IgD-negative memory B cell (primary cell): Measurements from ENCODE around the gene OR10C1. TPM values are rescaled to one million over a fixed set of nuclear protein-coding genes. Genes with fewer than 3 reads are reported as not detected.

Experiments
- H3K27ac Mint-ChIP-seq, 3 donors: one replicate each; pipeline ENCODE4 v1.8.0; 2020 to 2022; ENCODE audit warnings: mild to moderate bottlenecking in 3 of 3, mixed read lengths in 3 of 3, moderate library complexity in 1 of 3
- H3K27me3 Mint-ChIP-seq: one replicate; pipeline ENCODE4 v1.8.0; 2021; ENCODE audit warnings: mixed read lengths
- H3K36me3 Mint-ChIP-seq: one replicate; pipeline ENCODE4 v1.8.0; 2020; ENCODE audit warnings: mild to moderate bottlenecking, mixed read lengths
- H3K4me1 Mint-ChIP-seq, 3 donors: one replicate each; pipeline ENCODE4 v1.8.0; 2020 to 2022; ENCODE audit warnings: mixed read lengths in 3 of 3, mild to moderate bottlenecking in 1 of 3
- H3K4me3 Mint-ChIP-seq, 4 donors: one replicate each; pipeline ENCODE4 v1.8.0; 2020 to 2022; ENCODE audit warnings: mild to moderate bottlenecking in 4 of 4, mixed read lengths in 4 of 4, moderate library complexity in 3 of 4
- H3K9me3 Mint-ChIP-seq, 3 donors: one replicate each; pipeline ENCODE4 v1.8.0; 2020 to 2021; ENCODE audit warnings: mixed read lengths in 3 of 3, mild to moderate bottlenecking in 1 of 3
- polyA plus RNA-seq: library from polyadenylated mRNA; unstranded; fragments of 300-500 nt; fragmentation: Illumina TruSeq; gene quantifications from one replicate; pipeline ENCODE4 v1.2.3, GENCODE V29; 2021

OR10C1 gene
- polyA plus RNA-seq, 1 donor from 2014 or later, result not detected

DNA sequence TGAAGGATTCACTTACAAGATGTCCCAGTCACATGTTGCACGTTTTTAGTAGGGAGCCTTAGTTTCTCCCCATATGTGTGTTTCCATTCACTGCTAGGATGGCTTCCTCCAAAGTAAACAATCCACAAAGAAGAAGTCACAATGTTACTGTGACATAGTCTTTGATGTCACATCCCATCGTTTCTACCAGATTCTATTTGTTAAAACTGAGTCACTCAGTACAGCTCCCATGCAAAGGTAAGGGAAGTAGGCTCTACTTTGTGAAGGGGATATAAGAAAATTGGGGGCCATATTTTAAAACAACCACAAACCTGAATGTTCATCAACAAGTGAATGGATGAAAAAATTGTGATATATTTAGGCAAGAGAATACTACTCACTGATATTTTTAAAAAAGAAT, 17.9 kb downstream of the OR10C1 start, which contains the start of the genes OR11A1 and OR2H1:
Gene OR11A1 (minus strand): TSS at position 101 of the 400 bp plus-strand sequence. CDS start 29,430 bp downstream, outside the sequence.
Gene OR2H1 (plus strand): TSS at position 185 of the 400 bp plus-strand sequence. CDS start 4,615 bp downstream, outside the sequence.
- no peaks in the 10 kb centered on the region for H3K36me3 Mint-ChIP-seq
- H3K9me3 Mint-ChIP-seq, result no peaks in the 10 kb centered on the region
- H3K27me3 Mint-ChIP-seq, result peaks cover 2% of the 10 kb centered on the region
- H3K4me3 Mint-ChIP-seq, result no peak within 1 kb of the TSS
- H3K27ac Mint-ChIP-seq, result peak within 1 kb of the TSS in 1 of 3 donors; percentile 3
- no peaks in the 10 kb centered on the region for H3K4me1 Mint-ChIP-seq

DNA sequence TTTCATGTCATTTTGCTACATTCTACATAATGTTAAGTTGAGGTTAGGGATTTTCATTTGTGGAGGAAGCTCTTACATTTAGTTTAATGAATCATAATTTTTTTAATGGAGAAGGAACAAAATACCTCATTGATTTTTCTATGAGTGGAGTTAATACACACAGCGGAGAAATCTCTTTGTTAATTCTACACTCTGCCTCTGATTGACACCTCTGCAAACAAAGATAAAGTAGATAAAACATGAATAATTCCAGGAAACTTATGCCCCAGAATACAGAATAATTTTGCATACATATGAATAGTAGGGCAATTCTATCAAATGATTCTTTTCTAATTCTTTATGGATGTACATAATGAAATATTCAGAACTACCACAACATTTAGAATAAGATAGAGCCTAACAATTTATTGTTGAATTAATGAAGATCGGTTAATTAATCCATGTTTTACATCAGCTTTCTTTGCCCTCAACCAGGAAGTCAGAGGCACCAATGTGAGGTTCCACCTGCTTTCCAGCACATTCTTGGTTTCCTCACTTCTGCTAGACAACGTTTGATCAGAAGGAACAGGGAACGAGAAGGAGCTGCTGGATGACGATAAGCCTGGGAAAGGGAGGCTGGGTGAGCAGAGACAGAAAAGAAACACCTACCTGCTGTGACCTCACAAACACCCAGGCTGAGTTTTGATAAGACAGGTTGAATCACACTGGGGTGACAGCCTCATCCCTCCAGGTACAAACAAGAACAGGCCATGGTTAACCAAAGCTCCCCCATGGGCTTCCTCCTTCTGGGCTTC, 22.1 kb downstream of the OR10C1 start:
- Mint-ChIP-seq H3K27me3 (peaks cover 6% of the 10 kb centered on the region), H3K4me3 (no peak overlapping the region), H3K4me1 (no peaks in the 10 kb centered on the region), H3K27ac (no peak overlapping the region), H3K36me3 (no peaks in the 10 kb centered on the region), H3K9me3 (no peaks in the 10 kb centered on the region)

GRCh38 chr6:29462022-29462421, 22.9 kb downstream of the OR10C1 start:
- peak overlapping the region in 1 of 3 donors; percentile 26 for H3K27ac Mint-ChIP-seq
- H3K36me3 Mint-ChIP-seq, result no peaks in the 10 kb centered on the region
- no peak overlapping the region for H3K4me3 Mint-ChIP-seq
- H3K4me1 Mint-ChIP-seq, result no peaks in the 10 kb centered on the region
- H3K9me3 Mint-ChIP-seq, result no peaks in the 10 kb centered on the region
- peaks cover 7% of the 10 kb centered on the region for H3K27me3 Mint-ChIP-seq

- Mint-ChIP-seq H3K27me3 (peaks cover 16% of the 10 kb centered on the region), H3K9me3 (no peaks in the 10 kb centered on the region)
Measured at GRCh38 chr6:29465279-29465678, 26.2 kb downstream of the OR10C1 start.

DNA sequence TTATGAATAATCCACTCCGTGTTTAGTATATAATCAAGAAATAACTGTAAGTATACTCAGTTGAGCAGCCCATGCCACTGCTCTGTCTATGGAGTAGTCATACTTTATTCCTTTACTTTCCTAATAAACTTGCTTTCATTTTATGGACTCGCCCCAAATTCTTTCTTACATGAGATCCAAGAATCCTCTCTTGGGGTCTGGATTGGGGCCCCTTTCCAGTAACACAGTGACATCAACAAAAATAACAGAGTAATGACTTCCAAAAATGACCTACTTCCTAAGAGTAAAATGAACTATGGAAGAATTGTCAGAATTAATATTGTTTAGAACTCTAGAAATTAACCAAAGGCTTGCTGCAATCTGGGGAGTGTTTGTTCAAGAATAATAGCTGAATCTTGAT, 26.7 kb downstream of the OR10C1 start:
- H3K4me1 Mint-ChIP-seq, result no peaks in the 10 kb centered on the region
- peaks cover 3% of the 10 kb centered on the region for H3K36me3 Mint-ChIP-seq
- H3K27me3 Mint-ChIP-seq, result peaks cover 16% of the 10 kb centered on the region
- H3K4me3 Mint-ChIP-seq, result no peak overlapping the region
- no peak overlapping the region for H3K27ac Mint-ChIP-seq
- H3K9me3 Mint-ChIP-seq, result no peaks in the 10 kb centered on the region

More at GRCh38 chr6:29465279-29465678, 26.2 kb downstream of the OR10C1 start:
- peaks cover 3% of the 10 kb centered on the region for H3K36me3 Mint-ChIP-seq
- H3K4me1 Mint-ChIP-seq, result no peaks in the 10 kb centered on the region
- no peak overlapping the region for H3K27ac Mint-ChIP-seq
- no peak overlapping the region for H3K4me3 Mint-ChIP-seq

DNA sequence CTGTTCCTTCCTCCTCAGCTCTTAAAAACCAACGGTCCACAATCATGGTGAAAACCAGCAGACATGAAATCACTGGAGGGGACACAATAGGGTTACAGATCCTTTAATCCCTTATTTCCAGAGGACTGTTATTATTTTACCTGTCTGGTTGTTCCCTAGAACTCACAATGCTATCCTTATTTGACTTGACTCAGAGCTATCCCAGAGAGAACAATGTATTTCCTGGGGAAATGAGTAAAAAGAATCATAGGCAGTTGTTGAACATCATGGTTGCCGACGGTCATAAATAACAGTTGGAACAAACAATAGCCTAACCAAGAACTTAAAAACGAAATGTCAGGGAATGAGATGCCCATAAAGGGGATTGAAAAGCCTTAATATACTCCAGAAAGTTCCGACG, 27.1 kb downstream of the OR10C1 start:
- H3K27me3 Mint-ChIP-seq, result peaks cover 16% of the 10 kb centered on the region
- no peak overlapping the region for H3K27ac Mint-ChIP-seq
- no peaks in the 10 kb centered on the region for H3K9me3 Mint-ChIP-seq

DNA sequence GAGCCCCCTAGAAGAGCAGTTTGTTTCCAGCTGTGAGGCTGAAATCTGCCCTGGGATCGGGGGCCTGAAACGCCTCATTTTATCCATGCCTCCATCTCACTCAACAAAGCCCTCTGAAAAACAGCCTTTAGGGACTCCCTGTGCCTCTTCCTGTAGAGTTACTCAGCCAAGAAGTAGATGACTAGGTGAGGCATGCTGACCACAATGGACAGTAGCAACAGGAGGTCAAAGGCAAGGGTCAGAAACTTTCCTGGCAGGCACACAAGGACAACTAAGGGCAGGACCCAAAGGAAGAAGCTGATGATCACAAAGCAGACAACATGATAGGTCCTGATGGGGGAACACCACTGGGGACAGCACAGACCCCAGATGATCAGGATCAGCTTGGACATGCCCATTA, 35.9 kb downstream of the OR10C1 start:
- Mint-ChIP-seq H3K9me3 (peaks cover 0 to 2% (median 0%) of the 10 kb centered on the region in 3 donors), H3K36me3 (peaks cover 2% of the 10 kb centered on the region), H3K4me3 (no peak overlapping the region), H3K4me1 (no peaks in the 10 kb centered on the region), H3K27ac (no peak overlapping the region), H3K27me3 (peaks cover 9% of the 10 kb centered on the region)

More for the DNA sequence above, 27.1 kb downstream of the OR10C1 start:
- H3K36me3 Mint-ChIP-seq, result peaks cover 3% of the 10 kb centered on the region
- H3K4me3 Mint-ChIP-seq, result no peak overlapping the region
- no peaks in the 10 kb centered on the region for H3K4me1 Mint-ChIP-seq

DNA sequence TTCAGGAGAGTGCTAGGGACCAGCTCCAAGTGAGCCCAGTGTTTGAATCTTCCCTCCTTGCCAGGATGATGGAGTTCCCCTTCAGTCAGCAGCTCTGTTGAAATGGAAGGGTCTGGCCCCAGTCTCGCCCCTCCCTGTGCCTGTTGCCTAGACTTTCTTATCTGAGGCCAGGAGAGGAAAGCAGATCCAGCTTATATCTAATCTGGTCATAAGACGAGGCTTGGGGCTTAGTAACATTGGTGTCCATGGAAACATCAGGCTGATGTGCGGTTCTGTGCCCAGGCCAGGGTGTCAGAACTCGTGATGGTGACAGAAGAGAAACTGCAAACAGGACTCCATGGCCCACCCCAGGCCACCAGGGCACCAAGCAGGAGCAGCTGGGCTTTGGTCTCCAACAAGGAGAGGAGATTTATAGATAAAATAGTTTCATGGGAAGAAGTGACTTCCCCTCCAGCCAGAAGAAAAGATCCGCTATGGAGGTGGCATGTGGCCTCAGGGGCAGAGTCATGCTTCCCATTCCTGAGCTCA, 38.9 kb downstream of the OR10C1 start:
- no peaks in the 10 kb centered on the region for H3K4me1 Mint-ChIP-seq
- peak overlapping the region in 1 of 4 donors; percentile 45 for H3K4me3 Mint-ChIP-seq
- peaks cover 3% of the 10 kb centered on the region for H3K27me3 Mint-ChIP-seq
- H3K27ac Mint-ChIP-seq, result no peak overlapping the region
- peaks cover 0 to 10% (median 6%) of the 10 kb centered on the region in 3 donors for H3K9me3 Mint-ChIP-seq
- H3K36me3 Mint-ChIP-seq, result no peaks in the 10 kb centered on the region

DNA sequence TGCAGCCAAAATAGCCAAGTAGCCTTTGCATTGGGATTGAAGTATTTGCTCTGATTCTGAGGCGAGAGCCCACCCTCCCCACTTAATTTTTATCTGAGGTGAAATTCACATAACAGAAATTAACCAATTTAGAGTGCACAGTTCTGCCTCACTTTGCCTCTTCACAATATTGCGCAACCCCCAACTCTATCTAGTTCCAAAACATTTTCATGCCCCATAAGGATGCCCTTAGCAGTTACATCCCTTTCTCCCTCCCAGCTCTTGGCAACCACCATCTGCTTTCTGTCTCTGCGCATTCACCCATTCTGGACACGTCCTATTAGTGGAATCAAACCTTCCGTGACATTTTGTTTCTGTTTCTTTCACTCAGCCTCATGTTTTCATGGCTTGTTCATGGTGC, 39.6 kb downstream of the OR10C1 start:
- no peaks in the 10 kb centered on the region for H3K36me3 Mint-ChIP-seq
- no peak overlapping the region for H3K27ac Mint-ChIP-seq
- H3K4me1 Mint-ChIP-seq, result no peaks in the 10 kb centered on the region
- peaks cover 2% of the 10 kb centered on the region for H3K27me3 Mint-ChIP-seq
- H3K4me3 Mint-ChIP-seq, result no peak overlapping the region
- H3K9me3 Mint-ChIP-seq, result peaks cover 0 to 10% (median 7%) of the 10 kb centered on the region in 3 donors

- H3K36me3 Mint-ChIP-seq, result no peaks in the 10 kb centered on the region
- peaks cover 2% of the 10 kb centered on the region for H3K27me3 Mint-ChIP-seq
- no peaks in the 10 kb centered on the region for H3K4me1 Mint-ChIP-seq
- no peak overlapping the region for H3K27ac Mint-ChIP-seq
- no peak overlapping the region for H3K4me3 Mint-ChIP-seq
- peaks cover 0 to 10% (median 7%) of the 10 kb centered on the region in 3 donors for H3K9me3 Mint-ChIP-seq
Measured at GRCh38 chr6:29479560-29479959, 40.5 kb downstream of the OR10C1 start.

- Mint-ChIP-seq H3K27ac (no peak overlapping the region), H3K27me3 (peaks cover 11% of the 10 kb centered on the region), H3K9me3 (peaks cover 0 to 10% (median 10%) of the 10 kb centered on the region in 3 donors), H3K4me3 (no peak overlapping the region), H3K36me3 (no peaks in the 10 kb centered on the region), H3K4me1 (no peaks in the 10 kb centered on the region)
Measured at GRCh38 chr6:29483186-29483585, 44.1 kb downstream of the OR10C1 start.

- no peak overlapping the region for H3K4me3 Mint-ChIP-seq
- no peak overlapping the region for H3K27ac Mint-ChIP-seq
- no peaks in the 10 kb centered on the region for H3K36me3 Mint-ChIP-seq
- H3K4me1 Mint-ChIP-seq, result no peaks in the 10 kb centered on the region
- peaks cover 11% of the 10 kb centered on the region for H3K27me3 Mint-ChIP-seq
- peaks cover 0 to 10% (median 9%) of the 10 kb centered on the region in 3 donors for H3K9me3 Mint-ChIP-seq
Measured at GRCh38 chr6:29483735-29484134, 44.6 kb downstream of the OR10C1 start.

GRCh38 chr6:29486577-29486976, 47.5 kb downstream of the OR10C1 start:
- Mint-ChIP-seq H3K27ac (no peak overlapping the region), H3K36me3 (no peaks in the 10 kb centered on the region)

DNA sequence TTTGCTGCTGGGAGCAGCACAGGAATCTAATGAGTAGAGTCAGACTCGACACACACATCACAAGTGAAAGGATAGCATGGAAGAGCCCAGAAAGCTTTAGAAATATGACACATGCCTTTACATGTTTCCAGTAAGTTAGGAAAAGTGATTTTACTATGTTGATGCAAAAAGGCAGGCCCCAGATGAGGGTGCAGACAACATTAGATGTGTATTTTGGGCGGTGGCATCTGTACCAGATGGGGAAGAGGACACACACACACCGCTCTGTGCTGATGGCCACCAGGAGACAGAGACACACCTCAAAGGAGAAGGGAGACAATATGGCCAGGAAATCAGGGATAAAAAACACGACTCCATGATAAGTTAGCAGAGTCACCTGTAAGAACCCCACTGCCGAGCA, 48.0 kb downstream of the OR10C1 start:
- Mint-ChIP-seq H3K9me3 (peaks cover 0 to 6% (median 6%) of the 10 kb centered on the region in 3 donors), H3K27ac (no peak overlapping the region), H3K36me3 (no peaks in the 10 kb centered on the region), H3K4me1 (no peaks in the 10 kb centered on the region), H3K27me3 (peaks cover 11% of the 10 kb centered on the region), H3K4me3 (no peak overlapping the region)

More at GRCh38 chr6:29486577-29486976, 47.5 kb downstream of the OR10C1 start:
- Mint-ChIP-seq H3K27me3 (peaks cover 11% of the 10 kb centered on the region), H3K4me1 (no peaks in the 10 kb centered on the region), H3K4me3 (no peak overlapping the region), H3K9me3 (peaks cover 0 to 10% (median 6%) of the 10 kb centered on the region in 3 donors)

DNA sequence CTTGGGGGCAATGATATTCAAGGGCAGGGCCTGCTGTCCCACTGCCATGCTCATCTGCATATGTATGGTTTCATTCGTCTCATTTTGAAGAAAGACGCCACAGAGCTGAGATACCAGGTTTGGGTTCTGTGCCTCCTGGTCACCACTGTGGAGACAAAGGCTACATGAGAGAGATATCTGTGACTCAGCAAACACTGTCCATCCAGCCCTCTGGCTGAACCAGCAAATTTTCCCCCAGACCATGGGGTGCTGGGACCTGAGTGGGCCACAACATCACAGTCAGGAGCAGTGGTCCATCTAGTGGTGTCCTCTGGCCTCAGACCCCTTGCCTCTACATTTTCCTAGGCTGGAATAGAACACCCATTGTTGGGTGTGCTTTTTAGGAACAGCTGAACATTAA, 48.6 kb downstream of the OR10C1 start, which contains the start of gene MAS1L:
Gene MAS1L (minus strand): TSS at position 297 of the 400 bp plus-strand sequence. CDS start 54 bp downstream, at position 243.
- Mint-ChIP-seq H3K36me3 (no peaks in the 10 kb centered on the region), H3K9me3 (peaks cover 0 to 6% (median 1%) of the 10 kb centered on the region in 3 donors), H3K4me3 (no peak within 1 kb of the TSS), H3K27me3 (peaks cover 9% of the 10 kb centered on the region), H3K4me1 (no peaks in the 10 kb centered on the region), H3K27ac (no peak within 1 kb of the TSS)
